Pancreas (tissue), 10 donors: Measurements from ENCODE around the gene CCDC85C. TPM values are rescaled to one million over a fixed set of nuclear protein-coding genes. Genes with fewer than 3 reads are reported as not detected.

Experiments used
- ATAC-seq, 4 donors: fragments of 200-7000 bp; cut with Tn5 transposase; one replicate each; pipeline versions ENCODE4 v1.8.0 to v1.9.1; 2020; ENCODE audit warnings: mild to moderate bottlenecking in 4 of 4, moderate library complexity in 4 of 4
- DNase-seq, 6 donors: peaks; one replicate each; pipeline ENCODE4 v3.0.0-alpha.2; 2020
- FAIRE-seq: peaks from 2 replicates; lab custom pipeline; 2012; peaks lifted over from hg19 to GRCh38; lab: Jason Lieb, UNC
- H3K27ac ChIP-seq, 4 donors: fragments of 200-600 bp; sonication (generic); 1 replicate in 3 of 4; 2 replicates in 1 of 4; pipeline versions ENCODE4 v1.5.0 to v1.8.0; 2020
- H3K27me3 ChIP-seq, 4 donors: fragments of 200-600 bp; one replicate each; pipeline ENCODE4 v1.8.0; 2021
- H3K36me3 ChIP-seq, 3 donors: fragments of 200-600 bp; sonication (generic) in 1 of 3; one replicate each; pipeline versions ENCODE4 v1.5.0 to v1.8.0; 2020 to 2021
- H3K4me1 ChIP-seq, 3 donors: fragments of 200-600 bp; one replicate each; pipeline ENCODE4 v1.8.0; 2021
- H3K4me3 ChIP-seq, 4 donors: fragments of 200-600 bp; sonication (generic) in 2 of 4; one replicate each; pipeline versions ENCODE4 v1.5.0 to v1.8.0; 2020 to 2021
- H3K9me3 ChIP-seq, 4 donors: fragments of 200-600 bp; one replicate each; pipeline ENCODE4 v1.8.0; 2021
- WGBS, 2 donors: extraction: QIAGEN DNeasy Blood & Tissue Kit; methylation state at CpG; one replicate each; pipeline ENCODE4 v1.1.7; 2013; 5-methylcytosine and 5-hydroxymethylcytosine counted together
- intact Hi-C, 3 donors: fragments of 100-400 bp; cut with DNase I; formaldehyde crosslinking; loops; one replicate each; pipeline versions ENCODE4 v1.11.1 to v1.14.2; 2022
- polyA plus RNA-seq, 2 donors: library from polyadenylated mRNA; stranded (reverse); fragments of 200-250 nt; gene quantifications; one replicate each; pipeline ENCODE4 v1.2.3, GENCODE V29; 2013
- total RNA-seq, 6 donors: library from RNA; stranded (reverse); fragmentation: NEBNext Ultra II Directional in 4 of 6; extraction: Animal tissue kit (Norgen Biotek cat#: 25700) in 4 of 6; gene quantifications; one replicate each; pipeline versions ENCODE4 v1.2.1 to v1.2.4, GENCODE V29; 2021 to 2023
- TF ChIP-seq, protein P1 (sequence below), 4 donors: fragments of 200-600 bp; sonication (generic) in 3 of 4; IDR thresholded peaks; one replicate each; pipeline versions ENCODE4 v1.5.0 to v1.8.0; 2021; ENCODE audit warnings: antibody characterized with exemption in 4 of 4
- donor health status: healthy with polysubstance abuse.
- donor health status: DM: no; HTN: no; CAD: no; lungs with moderate emphysema.
- donor health status: DM: no; HTN: no; CAD: no.
- donor health status: control.
- donor health status: control.
- donor health status: Bipolar disorder and iron deficiency.
- donor health status: DM: yes; HTN: yes; CAD: no.
- donor health status: DM: no; HTN: no; CAD: no.
- donor health status: DM: no; HTN: no; CAD: no.
- donor health status: DM: yes; HTN: yes; CAD: no.

CCDC85C gene
- total and polyA plus RNA-seq, 8 donors, result 9.5 to 22.2 (median 17.6) TPM

DNA sequence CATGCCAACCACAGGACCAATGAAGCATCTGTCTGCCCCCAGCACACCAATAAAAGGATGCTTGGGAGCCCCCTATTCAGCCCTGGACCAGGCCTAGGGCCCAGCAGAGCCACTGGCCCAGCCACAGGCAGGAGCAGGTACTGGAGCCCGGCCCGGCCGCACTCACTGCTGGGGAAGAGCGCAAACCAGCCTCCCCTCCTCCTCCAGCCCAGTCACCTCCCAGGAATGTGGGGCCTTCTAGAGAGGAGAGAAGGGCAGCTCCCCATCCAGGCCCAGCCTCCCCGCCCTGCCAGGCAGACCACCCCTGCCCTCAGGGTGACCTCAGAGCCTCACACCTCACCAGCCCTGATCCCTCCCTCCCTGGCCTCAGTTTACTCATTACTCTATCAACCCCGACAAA is 66.6 kb downstream of the CCDC85C start:
- 83 to 90% methylated on average over 6 of the region's 6 CpGs for WGBS, 2 donors
- H3K4me1 ChIP-seq, result peaks cover 0 to 5% (median 0%) of the 10 kb centered on the region in 3 donors
- peak; percentile 30 to 69 (median 52) for ATAC-seq
- DNase-seq, result peak in 1 of 6 donors; percentile 58
- FAIRE-seq, result no peak
- intact Hi-C loops, result no loop called here
- no peaks in the 10 kb centered on the region for H3K9me3 ChIP-seq
- H3K27ac ChIP-seq, result no peak overlapping the region
- H3K27me3 ChIP-seq, result no peaks in the 10 kb centered on the region
- TF ChIP-seq, protein P1, sequence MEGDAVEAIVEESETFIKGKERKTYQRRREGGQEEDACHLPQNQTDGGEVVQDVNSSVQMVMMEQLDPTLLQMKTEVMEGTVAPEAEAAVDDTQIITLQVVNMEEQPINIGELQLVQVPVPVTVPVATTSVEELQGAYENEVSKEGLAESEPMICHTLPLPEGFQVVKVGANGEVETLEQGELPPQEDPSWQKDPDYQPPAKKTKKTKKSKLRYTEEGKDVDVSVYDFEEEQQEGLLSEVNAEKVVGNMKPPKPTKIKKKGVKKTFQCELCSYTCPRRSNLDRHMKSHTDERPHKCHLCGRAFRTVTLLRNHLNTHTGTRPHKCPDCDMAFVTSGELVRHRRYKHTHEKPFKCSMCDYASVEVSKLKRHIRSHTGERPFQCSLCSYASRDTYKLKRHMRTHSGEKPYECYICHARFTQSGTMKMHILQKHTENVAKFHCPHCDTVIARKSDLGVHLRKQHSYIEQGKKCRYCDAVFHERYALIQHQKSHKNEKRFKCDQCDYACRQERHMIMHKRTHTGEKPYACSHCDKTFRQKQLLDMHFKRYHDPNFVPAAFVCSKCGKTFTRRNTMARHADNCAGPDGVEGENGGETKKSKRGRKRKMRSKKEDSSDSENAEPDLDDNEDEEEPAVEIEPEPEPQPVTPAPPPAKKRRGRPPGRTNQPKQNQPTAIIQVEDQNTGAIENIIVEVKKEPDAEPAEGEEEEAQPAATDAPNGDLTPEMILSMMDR (IDR thresholded peaks at IDR 0.05), result no peak
- H3K36me3 ChIP-seq, result no peaks in the 10 kb centered on the region
- H3K4me3 ChIP-seq, result no peak overlapping the region

DNA sequence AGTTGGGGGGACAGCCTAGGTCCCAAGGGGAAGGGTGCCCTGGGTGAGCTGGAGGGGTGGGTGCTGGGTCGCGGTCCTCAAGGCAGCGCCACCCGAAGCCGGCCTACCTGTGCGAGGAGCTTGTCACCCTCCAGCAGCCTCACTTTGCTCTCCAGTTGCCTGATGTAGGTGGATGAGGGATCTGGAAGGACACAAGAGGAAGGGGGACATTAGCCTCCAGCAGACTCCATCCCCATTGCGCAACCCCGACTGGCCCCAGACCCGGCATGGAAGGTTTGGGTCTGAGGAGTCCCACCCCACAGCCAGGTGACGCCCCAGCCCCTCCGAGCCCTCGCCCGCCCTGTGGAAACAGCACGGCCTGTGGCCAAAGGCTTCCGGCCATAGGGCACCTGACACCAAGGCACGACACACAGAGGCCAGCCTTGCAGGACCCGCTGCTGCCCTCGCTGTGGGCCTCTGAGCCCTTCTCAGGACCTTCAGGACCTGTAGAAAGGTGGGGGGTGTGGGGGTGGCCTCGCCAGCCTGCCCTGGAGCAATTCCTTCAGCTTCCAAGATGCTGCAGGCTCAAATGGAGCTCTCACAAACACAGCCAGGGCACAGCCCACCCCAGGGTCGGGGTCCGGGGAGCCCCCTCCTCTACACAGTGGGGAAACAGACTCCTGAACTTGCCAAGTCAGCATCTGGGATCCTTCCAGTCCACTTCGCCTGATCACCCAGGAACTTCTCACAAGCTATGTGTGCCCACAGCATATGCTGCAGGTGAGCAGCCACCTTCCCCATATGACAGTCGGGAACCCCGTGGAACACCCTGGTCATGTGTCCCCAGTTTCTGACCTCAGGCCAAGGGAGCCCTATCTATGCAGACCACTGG is 67.9 kb downstream of the CCDC85C start:
- no peaks in the 10 kb centered on the region for H3K36me3 ChIP-seq
- FAIRE-seq (no peak), DNase-seq (peak in 1 of 6 donors; percentile 77), ATAC-seq (no peak)
- 92 to 95% methylated on average over 24 of the region's 24 CpGs for WGBS, 2 donors
- H3K27ac ChIP-seq, result no peak overlapping the region
- no peaks in the 10 kb centered on the region for H3K27me3 ChIP-seq
- H3K4me1 ChIP-seq, result peaks cover 0 to 5% (median 0%) of the 10 kb centered on the region in 3 donors
- intact Hi-C loops, result no loop called here
- H3K4me3 ChIP-seq, result no peak overlapping the region
- TF ChIP-seq, protein P1 (IDR thresholded peaks at IDR 0.05), result no peak
- H3K9me3 ChIP-seq, result no peaks in the 10 kb centered on the region

DNA sequence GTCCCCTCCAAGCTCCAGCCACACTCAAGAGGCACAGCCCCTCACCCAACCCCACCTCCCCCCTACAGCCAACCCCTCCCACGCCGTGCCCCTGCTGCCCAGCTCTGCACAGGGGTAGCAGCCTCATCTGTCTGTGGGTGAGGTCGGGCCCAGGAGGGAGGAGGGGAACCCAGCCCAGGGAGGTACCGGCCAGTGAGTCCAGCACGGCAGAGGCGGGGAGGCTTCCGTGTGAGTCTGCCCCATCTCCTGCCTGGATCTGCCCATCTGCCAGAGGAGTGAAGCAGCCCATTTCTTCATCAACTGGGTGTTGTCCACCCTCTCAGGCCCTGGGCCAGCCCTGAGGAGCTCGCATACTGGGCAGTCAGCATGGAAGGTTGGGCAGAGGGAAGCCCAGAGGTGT is 68.6 kb downstream of the CCDC85C start:
- Histone ChIP-seq H3K4me3 (no peak overlapping the region), H3K4me1 (peaks cover 0 to 5% (median 0%) of the 10 kb centered on the region in 3 donors), H3K27me3 (no peaks in the 10 kb centered on the region), H3K27ac (no peak overlapping the region), H3K9me3 (no peaks in the 10 kb centered on the region), H3K36me3 (no peaks in the 10 kb centered on the region)
- DNase-seq (peak in 1 of 6 donors; percentile 60), ATAC-seq (no peak), FAIRE-seq (no peak)
- WGBS, 2 donors, result 89 to 90% methylated on average over 3 to 8 of the region's 8 CpGs
- intact Hi-C loops, result no loop called here
- TF ChIP-seq, protein P1 (IDR thresholded peaks at IDR 0.05), result no peak

DNA sequence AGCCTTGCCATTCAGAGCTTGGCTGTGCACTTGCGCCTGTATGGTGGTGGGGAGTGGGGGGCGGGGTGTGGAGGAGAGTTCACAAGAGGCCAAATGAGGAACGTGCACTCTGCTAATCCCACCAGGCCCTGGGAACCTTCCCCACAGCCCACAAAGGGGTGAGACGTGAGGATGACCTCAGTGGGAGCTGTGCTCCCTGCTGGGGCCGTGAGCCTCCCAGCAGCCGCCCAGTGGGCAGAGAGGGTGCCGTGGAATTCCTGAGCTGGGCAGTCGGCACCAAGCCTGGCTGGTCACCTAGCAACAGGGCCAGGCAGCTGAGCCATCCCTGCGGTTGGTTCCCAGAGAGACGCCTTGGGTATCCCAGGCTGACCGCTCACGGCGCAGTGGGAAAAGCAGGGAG is 69.1 kb downstream of the CCDC85C start:
- 67 to 79% methylated on average over 10 to 13 of the region's 13 CpGs for WGBS, 2 donors
- no peak for DNase-seq
- no peaks in the 10 kb centered on the region for H3K9me3 ChIP-seq
- H3K36me3 ChIP-seq, result no peaks in the 10 kb centered on the region
- FAIRE-seq, result no peak
- TF ChIP-seq, protein P1 (IDR thresholded peaks at IDR 0.05), result no peak
- intact Hi-C loops, result no loop called here
- H3K27me3 ChIP-seq, result no peaks in the 10 kb centered on the region
- H3K4me3 ChIP-seq, result no peak overlapping the region
- no peak overlapping the region for H3K27ac ChIP-seq
- ATAC-seq, result peak in 2 of 4 donors; percentile 16 to 29
- peaks cover 0 to 5% (median 0%) of the 10 kb centered on the region in 3 donors for H3K4me1 ChIP-seq

DNA sequence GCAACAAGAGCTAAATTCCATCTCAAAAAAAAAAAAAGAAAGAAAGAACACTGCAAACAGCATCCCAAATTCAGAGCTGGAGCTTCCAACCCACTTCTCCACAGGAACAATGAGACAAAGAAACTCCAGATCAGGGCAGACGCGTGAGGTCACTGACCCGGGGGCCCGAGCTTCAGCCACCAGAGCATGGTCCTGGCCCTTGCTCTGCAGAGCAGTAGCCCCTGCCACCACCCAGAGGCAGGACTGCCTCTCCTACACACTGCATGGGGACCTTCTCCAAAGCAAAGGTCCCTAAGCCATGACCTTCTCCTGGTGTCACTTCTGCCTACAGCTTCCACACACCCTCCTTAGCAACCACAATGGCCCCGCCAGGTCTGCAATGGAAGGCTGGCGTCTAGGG is 69.7 kb downstream of the CCDC85C start:
- peaks cover 0 to 5% (median 0%) of the 10 kb centered on the region in 3 donors for H3K4me1 ChIP-seq
- H3K9me3 ChIP-seq, result no peaks in the 10 kb centered on the region
- TF ChIP-seq, protein P1 (IDR thresholded peaks at IDR 0.05), result no peak
- no peaks in the 10 kb centered on the region for H3K36me3 ChIP-seq
- no peak for FAIRE-seq
- no peak for ATAC-seq
- no peak overlapping the region for H3K4me3 ChIP-seq
- no peak overlapping the region for H3K27ac ChIP-seq
- 95% methylated on average over 6 of the region's 6 CpGs for WGBS, 2 donors
- H3K27me3 ChIP-seq, result no peaks in the 10 kb centered on the region
- intact Hi-C loops, result no loop called here
- DNase-seq, result no peak
